ENCODE data around the gene PLPP3. TPM values are rescaled to one million over a fixed set of nuclear protein-coding genes. Genes with fewer than 3 reads are reported as not detected.

Gene PLPP3
- total RNA-seq, 1 donor from 2014 or later: 132 TPM

- Histone ChIP-seq H3K4me1 (ENCODE audit: control insufficient read depth in 3 of 3, insufficient read depth in 3 of 3, low read length in 3 of 3) (no peaks in the 10 kb centered on the region), H3K36me3 (ENCODE audit: control insufficient read depth in 3 of 3, insufficient read depth in 3 of 3, low read length in 3 of 3) (no peaks in the 10 kb centered on the region), H3K4me3 (ENCODE audit: low read length in 3 of 3) (no peak overlapping the region), H3K9me3 (ENCODE audit: control insufficient read depth in 3 of 3, low read length in 3 of 3) (peaks cover 0 to 2% (median 0%) of the 10 kb centered on the region in 3 donors), H3K27ac (ENCODE audit: low read depth, low read length) (no peak overlapping the region), H3K27me3 (ENCODE audit: control insufficient read depth in 3 of 3, insufficient read depth in 3 of 3, low read length in 3 of 3) (no peaks in the 10 kb centered on the region), H3K9ac (ENCODE audit: low read depth in 1 of 3, low read length in 3 of 3) (no peak overlapping the region)
These were observed 12.5 kb upstream of the PLPP3 start for GRCh38 chr1:56591909-56592308.

- H3K4me3 ChIP-seq (ENCODE audit: low read length in 3 of 3): no peak overlapping the region
- peaks cover 0 to 2% (median 0%) of the 10 kb centered on the region in 3 donors for H3K9me3 ChIP-seq (ENCODE audit: control insufficient read depth in 3 of 3, low read length in 3 of 3)
- no peaks in the 10 kb centered on the region for H3K27me3 ChIP-seq (ENCODE audit: control insufficient read depth in 3 of 3, insufficient read depth in 3 of 3, low read length in 3 of 3)
- no peaks in the 10 kb centered on the region for H3K4me1 ChIP-seq (ENCODE audit: control insufficient read depth in 3 of 3, insufficient read depth in 3 of 3, low read length in 3 of 3)
- no peak overlapping the region for H3K9ac ChIP-seq (ENCODE audit: low read depth in 1 of 3, low read length in 3 of 3)
- H3K27ac ChIP-seq (ENCODE audit: low read depth, low read length): no peak overlapping the region
- no peaks in the 10 kb centered on the region for H3K36me3 ChIP-seq (ENCODE audit: control insufficient read depth in 3 of 3, insufficient read depth in 3 of 3, low read length in 3 of 3)
These were observed 11.2 kb upstream of the PLPP3 start for GRCh38 chr1:56590520-56591011.

DNA sequence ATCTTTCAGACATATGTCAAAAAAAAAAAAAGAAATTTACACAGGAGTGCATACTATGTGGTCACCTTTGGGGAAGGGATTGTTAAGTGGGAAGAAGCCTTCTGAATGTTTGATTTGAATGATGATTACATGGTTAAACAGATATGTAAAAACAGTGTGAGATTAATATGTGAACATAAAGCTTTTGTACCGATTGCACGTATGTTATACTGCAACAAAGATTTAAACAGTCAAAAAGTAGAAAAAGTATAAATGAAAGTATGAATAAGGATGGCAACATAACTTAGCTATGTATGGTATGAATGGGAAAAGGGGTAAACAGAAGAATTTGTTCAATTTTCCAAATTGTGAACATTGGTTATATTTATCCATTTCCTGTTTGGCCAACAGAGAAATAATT, 10.0 kb upstream of the PLPP3 start:
- Histone ChIP-seq H3K27me3 (ENCODE audit: control insufficient read depth in 3 of 3, insufficient read depth in 3 of 3, low read length in 3 of 3) (no peaks in the 10 kb centered on the region), H3K9me3 (ENCODE audit: control insufficient read depth in 3 of 3, low read length in 3 of 3) (peaks cover 0 to 2% (median 0%) of the 10 kb centered on the region in 3 donors), H3K4me3 (ENCODE audit: low read length in 3 of 3) (no peak overlapping the region), H3K36me3 (ENCODE audit: control insufficient read depth in 3 of 3, insufficient read depth in 3 of 3, low read length in 3 of 3) (no peaks in the 10 kb centered on the region), H3K27ac (ENCODE audit: low read depth, low read length) (no peak overlapping the region), H3K4me1 (ENCODE audit: control insufficient read depth in 3 of 3, insufficient read depth in 3 of 3, low read length in 3 of 3) (no peaks in the 10 kb centered on the region), H3K9ac (ENCODE audit: low read depth in 1 of 3, low read length in 3 of 3) (no peak overlapping the region)

GRCh38 chr1:56586502-56586901, 7.1 kb upstream of the PLPP3 start:
- H3K27me3 ChIP-seq (ENCODE audit: control insufficient read depth in 3 of 3, insufficient read depth in 3 of 3, low read length in 3 of 3): no peaks in the 10 kb centered on the region
- peaks cover 0 to 2% (median 0%) of the 10 kb centered on the region in 3 donors for H3K9me3 ChIP-seq (ENCODE audit: control insufficient read depth in 3 of 3, low read length in 3 of 3)
- no peak overlapping the region for H3K9ac ChIP-seq (ENCODE audit: low read depth in 1 of 3, low read length in 3 of 3)
- H3K36me3 ChIP-seq (ENCODE audit: control insufficient read depth in 3 of 3, insufficient read depth in 3 of 3, low read length in 3 of 3): no peaks in the 10 kb centered on the region
- H3K4me3 ChIP-seq (ENCODE audit: low read length in 3 of 3): no peak overlapping the region
- no peak overlapping the region for H3K27ac ChIP-seq (ENCODE audit: low read depth, low read length)
- peaks cover 0 to 6% (median 0%) of the 10 kb centered on the region in 3 donors for H3K4me1 ChIP-seq (ENCODE audit: control insufficient read depth in 3 of 3, insufficient read depth in 3 of 3, low read length in 3 of 3)

GRCh38 chr1:56585985-56586384, 6.6 kb upstream of the PLPP3 start:
- no peak overlapping the region for H3K9ac ChIP-seq (ENCODE audit: low read depth in 1 of 3, low read length in 3 of 3)
- H3K4me3 ChIP-seq (ENCODE audit: low read length in 3 of 3): no peak overlapping the region
- peaks cover 0 to 6% (median 0%) of the 10 kb centered on the region in 3 donors for H3K4me1 ChIP-seq (ENCODE audit: control insufficient read depth in 3 of 3, insufficient read depth in 3 of 3, low read length in 3 of 3)
- no peak overlapping the region for H3K27ac ChIP-seq (ENCODE audit: low read depth, low read length)
- peaks cover 0 to 2% (median 0%) of the 10 kb centered on the region in 3 donors for H3K9me3 ChIP-seq (ENCODE audit: control insufficient read depth in 3 of 3, low read length in 3 of 3)
- H3K36me3 ChIP-seq (ENCODE audit: control insufficient read depth in 3 of 3, insufficient read depth in 3 of 3, low read length in 3 of 3): no peaks in the 10 kb centered on the region
- H3K27me3 ChIP-seq (ENCODE audit: control insufficient read depth in 3 of 3, insufficient read depth in 3 of 3, low read length in 3 of 3): no peaks in the 10 kb centered on the region

DNA sequence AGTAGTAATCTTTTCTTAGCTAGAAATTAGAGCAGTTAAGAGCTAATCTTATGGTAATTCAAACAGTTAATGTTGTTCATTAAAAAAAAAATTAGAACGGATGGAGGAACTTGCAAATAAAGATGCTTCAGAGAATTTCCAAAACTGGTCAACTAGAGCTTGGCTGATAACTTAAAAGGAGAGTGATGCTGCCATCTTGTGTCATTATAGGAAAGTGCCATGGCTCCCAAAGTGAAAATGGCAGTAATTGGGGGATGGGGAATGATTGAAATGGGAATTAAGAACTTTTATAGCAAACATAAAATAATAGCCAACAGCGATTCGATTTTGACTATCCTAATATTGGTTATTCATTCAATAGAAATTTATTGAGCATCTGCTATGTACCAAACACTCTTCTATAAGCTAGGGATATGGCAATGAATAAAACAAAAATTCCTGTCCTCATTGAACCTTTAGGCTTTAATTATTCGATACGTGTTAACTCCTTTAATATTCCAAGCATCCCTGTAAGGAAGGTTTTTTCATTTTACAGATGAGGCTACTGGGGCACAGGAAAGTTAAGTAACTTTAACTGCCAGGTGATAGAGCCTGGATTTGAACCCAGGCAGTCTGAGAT, 5.7 kb upstream of the PLPP3 start:
- Histone ChIP-seq H3K27me3 (ENCODE audit: control insufficient read depth in 3 of 3, insufficient read depth in 3 of 3, low read length in 3 of 3) (no peaks in the 10 kb centered on the region), H3K4me3 (ENCODE audit: low read length in 3 of 3) (no peak overlapping the region), H3K9me3 (ENCODE audit: control insufficient read depth in 3 of 3, low read length in 3 of 3) (peaks cover 0 to 2% (median 0%) of the 10 kb centered on the region in 3 donors), H3K27ac (ENCODE audit: low read depth, low read length) (no peak overlapping the region), H3K9ac (ENCODE audit: low read depth in 1 of 3, low read length in 3 of 3) (no peak overlapping the region), H3K36me3 (ENCODE audit: control insufficient read depth in 3 of 3, insufficient read depth in 3 of 3, low read length in 3 of 3) (no peaks in the 10 kb centered on the region), H3K4me1 (ENCODE audit: control insufficient read depth in 3 of 3, insufficient read depth in 3 of 3, low read length in 3 of 3) (peaks cover 0 to 6% (median 2%) of the 10 kb centered on the region in 3 donors)

DNA sequence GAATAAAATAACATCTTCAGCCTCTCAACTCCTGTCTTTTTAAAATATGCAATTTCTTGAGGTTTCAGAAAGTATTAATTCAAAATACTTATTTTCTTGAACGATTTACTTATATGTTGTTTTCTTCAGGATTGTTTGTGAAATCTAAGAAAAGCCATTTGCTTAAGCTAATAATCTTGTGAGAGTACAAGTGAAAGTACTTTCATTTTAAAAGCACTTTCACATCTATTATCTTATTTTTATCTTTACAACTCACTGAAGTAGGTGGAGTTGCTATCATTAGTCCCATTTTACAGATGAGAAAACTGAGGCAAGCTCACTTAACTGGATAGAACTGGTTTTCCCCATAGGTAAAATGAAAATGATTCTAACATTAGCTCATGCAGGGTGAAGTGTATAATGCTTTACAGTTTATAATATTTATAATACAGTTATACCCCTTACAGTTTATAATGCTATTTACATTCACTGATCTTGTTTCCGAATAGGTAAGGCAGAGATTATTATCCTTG, 4.7 kb upstream of the PLPP3 start:
- H3K4me1 ChIP-seq (ENCODE audit: control insufficient read depth in 3 of 3, insufficient read depth in 3 of 3, low read length in 3 of 3): peaks cover 0 to 10% (median 3%) of the 10 kb centered on the region in 3 donors
- no peaks in the 10 kb centered on the region for H3K27me3 ChIP-seq (ENCODE audit: control insufficient read depth in 3 of 3, insufficient read depth in 3 of 3, low read length in 3 of 3)
- H3K9ac ChIP-seq (ENCODE audit: low read depth in 1 of 3, low read length in 3 of 3): no peak overlapping the region
- H3K4me3 ChIP-seq (ENCODE audit: low read length in 3 of 3): no peak overlapping the region
- peaks cover 0 to 1% (median 0%) of the 10 kb centered on the region in 3 donors for H3K9me3 ChIP-seq (ENCODE audit: control insufficient read depth in 3 of 3, low read length in 3 of 3)
- H3K36me3 ChIP-seq (ENCODE audit: control insufficient read depth in 3 of 3, insufficient read depth in 3 of 3, low read length in 3 of 3): no peaks in the 10 kb centered on the region
- no peak overlapping the region for H3K27ac ChIP-seq (ENCODE audit: low read depth, low read length)

- Histone ChIP-seq H3K9ac (ENCODE audit: low read depth in 1 of 3, low read length in 3 of 3) (no peak overlapping the region), H3K4me1 (ENCODE audit: control insufficient read depth in 3 of 3, insufficient read depth in 3 of 3, low read length in 3 of 3) (peaks cover 16 to 31% (median 19%) of the 10 kb centered on the region in 3 donors), H3K9me3 (ENCODE audit: control insufficient read depth in 3 of 3, low read length in 3 of 3) (no peaks in the 10 kb centered on the region), H3K36me3 (ENCODE audit: control insufficient read depth in 3 of 3, insufficient read depth in 3 of 3, low read length in 3 of 3) (no peaks in the 10 kb centered on the region), H3K27me3 (ENCODE audit: control insufficient read depth in 3 of 3, insufficient read depth in 3 of 3, low read length in 3 of 3) (no peaks in the 10 kb centered on the region), H3K4me3 (ENCODE audit: low read length in 3 of 3) (no peak overlapping the region), H3K27ac (ENCODE audit: low read depth, low read length) (no peak overlapping the region)
These were observed 1.4 kb upstream of the PLPP3 start for GRCh38 chr1:56580771-56581170.

GRCh38 chr1:56578138-56578962, 1.0 kb downstream of the PLPP3 start:
- no peaks in the 10 kb centered on the region for H3K27me3 ChIP-seq (ENCODE audit: control insufficient read depth in 3 of 3, insufficient read depth in 3 of 3, low read length in 3 of 3)
- H3K36me3 ChIP-seq (ENCODE audit: control insufficient read depth in 3 of 3, insufficient read depth in 3 of 3, low read length in 3 of 3): no peaks in the 10 kb centered on the region
- H3K4me1 ChIP-seq (ENCODE audit: control insufficient read depth in 3 of 3, insufficient read depth in 3 of 3, low read length in 3 of 3): peaks cover 20 to 48% (median 33%) of the 10 kb centered on the region in 3 donors
- H3K4me3 ChIP-seq (ENCODE audit: low read length in 3 of 3): peak overlapping the region; percentile 92 to 97 (median 97)
- H3K27ac ChIP-seq (ENCODE audit: low read depth, low read length): peak overlapping the region; percentile 86
- H3K9ac ChIP-seq (ENCODE audit: low read depth in 1 of 3, low read length in 3 of 3): peak overlapping the region; percentile 87 to 95 (median 95)
- no peaks in the 10 kb centered on the region for H3K9me3 ChIP-seq (ENCODE audit: control insufficient read depth in 3 of 3, low read length in 3 of 3)

Measured in skeletal muscle tissue (tissue), 4 donors.